CD14-positive monocyte (primary cell): ENCODE measurements around the gene R3HDM2. TPM values are rescaled to one million over a fixed set of nuclear protein-coding genes. Genes with fewer than 3 reads are reported as not detected.

ENCODE experiments used
- DNase-seq, 3 donors: peaks; one replicate each; pipeline ENCODE4 v3.0.0-alpha.2; 2011 to 2022
- H2AFZ ChIP-seq: 2 replicates; pipeline ENCODE4 v1.6.0; 2012; ENCODE audit warnings: mild to moderate bottlenecking, low read depth, low read length, inconsistent platforms; ENCODE audit not compliant: insufficient read depth, poor library complexity, severe bottlenecking
- H3K27ac ChIP-seq, 2 donors: 1 replicate in 1 of 2; 2 replicates in 1 of 2; pipeline ENCODE4 v1.5.1; 2012 to 2013; ENCODE audit warnings: low read length in 2 of 2, control low read depth in 1 of 2, inconsistent platforms in 1 of 2, low read depth in 1 of 2, mild to moderate bottlenecking in 1 of 2
- H3K27me3 ChIP-seq, 2 donors: one replicate each; pipeline versions ENCODE4 v1.6.0 to v1.6.1; 2011 to 2013; ENCODE audit warnings: low read length in 2 of 2; ENCODE audit not compliant: control insufficient read depth in 2 of 2, insufficient read depth in 2 of 2
- H3K36me3 ChIP-seq, 2 donors: replicated peaks in 1 of 2; 1 replicate in 1 of 2; 2 replicates in 1 of 2; pipeline versions ENCODE4 v1.5.1 to v1.6.1; 2012 to 2013; ENCODE audit warnings: low read length in 2 of 2, control low read depth in 1 of 2, inconsistent platforms in 1 of 2, mild to moderate bottlenecking in 1 of 2; ENCODE audit not compliant: insufficient read depth in 2 of 2, control insufficient read depth in 1 of 2
- H3K4me1 ChIP-seq, 2 donors: 1 replicate in 1 of 2; 2 replicates in 1 of 2; pipeline versions ENCODE4 v1.5.1 to v1.6.1; 2012 to 2013; ENCODE audit warnings: low read length in 2 of 2, control low read depth in 1 of 2, inconsistent platforms in 1 of 2, mild to moderate bottlenecking in 1 of 2, moderate library complexity in 1 of 2; ENCODE audit not compliant: insufficient read depth in 2 of 2, control insufficient read depth in 1 of 2
- H3K4me2 ChIP-seq: replicated peaks from 2 replicates; pipeline ENCODE3; 2012; ENCODE audit warnings: low read length, moderate library complexity, mild to moderate bottlenecking; ENCODE audit not compliant: poor library complexity, severe bottlenecking; ENCODE audit errors: extremely low read depth
- H3K4me3 ChIP-seq, 3 experiments: fragments of 200-600 bp in 1 of 3; sonication (generic) in 1 of 3; replicated peaks in 1 of 3; 1 replicate in 2 of 3; 2 replicates in 1 of 3; pipeline ENCODE4 v1.5.1; 2011 to 2013; ENCODE audit warnings: low read length in 3 of 3, mild to moderate bottlenecking in 3 of 3, control low read depth in 2 of 3, low read depth in 2 of 3, inconsistent platforms in 1 of 3, moderate library complexity in 1 of 3
- H3K79me2 ChIP-seq: 2 replicates; pipeline ENCODE4 v1.6.0; 2012; ENCODE audit warnings: mild to moderate bottlenecking, control low read depth, inconsistent platforms, low read length, moderate library complexity; ENCODE audit not compliant: insufficient read depth
- H3K9ac ChIP-seq: 2 replicates; pipeline ENCODE4 v1.6.0; 2017; ENCODE audit warnings: low read length, mild to moderate bottlenecking; ENCODE audit not compliant: insufficient read depth, poor library complexity, severe bottlenecking
- H3K9me3 ChIP-seq, 2 donors: replicated peaks in 1 of 2; 1 replicate in 1 of 2; 2 replicates in 1 of 2; pipeline versions ENCODE4 v1.5.1 to v1.6.1; 2012 to 2013; ENCODE audit warnings: low read length in 2 of 2, control low read depth in 1 of 2; ENCODE audit not compliant: control insufficient read depth in 1 of 2, insufficient read depth in 1 of 2
- H4K20me1 ChIP-seq: 2 replicates; pipeline ENCODE4 v1.6.0; 2012; ENCODE audit warnings: mild to moderate bottlenecking, low read length, control low read depth, moderate library complexity; ENCODE audit not compliant: insufficient read depth
- H3K27ac Mint-ChIP-seq, 7 donors: one replicate each; pipeline ENCODE4 v1.8.0; 2020; ENCODE audit warnings: mild to moderate bottlenecking in 7 of 7, mixed read lengths in 7 of 7, moderate library complexity in 6 of 7, inconsistent platforms in 2 of 7
- H3K27me3 Mint-ChIP-seq, 3 donors: one replicate each; pipeline ENCODE4 v1.8.0; 2021 to 2022; ENCODE audit warnings: low read depth in 3 of 3, mild to moderate bottlenecking in 3 of 3, mixed read lengths in 3 of 3, moderate library complexity in 3 of 3, inconsistent platforms in 1 of 3
- H3K36me3 Mint-ChIP-seq, 2 donors: one replicate each; pipeline ENCODE4 v1.8.0; 2020; ENCODE audit warnings: mixed read lengths in 2 of 2, inconsistent platforms in 1 of 2, mild to moderate bottlenecking in 1 of 2
- H3K4me1 Mint-ChIP-seq: one replicate; pipeline ENCODE4 v1.8.0; 2020; ENCODE audit warnings: mild to moderate bottlenecking, mixed read lengths
- H3K4me3 Mint-ChIP-seq, 2 donors: one replicate each; pipeline ENCODE4 v1.8.0; 2020; ENCODE audit warnings: mild to moderate bottlenecking in 2 of 2, mixed read lengths in 2 of 2, moderate library complexity in 1 of 2
- H3K9me3 Mint-ChIP-seq, 7 donors: one replicate each; pipeline ENCODE4 v1.8.0; 2020 to 2022; ENCODE audit warnings: mixed read lengths in 7 of 7, mild to moderate bottlenecking in 6 of 7, moderate library complexity in 6 of 7, inconsistent platforms in 2 of 7
- WGBS: methylation state at CpG from one replicate; pipeline ENCODE4 v1.1.5; 2013; ENCODE audit warnings: missing lambda C conversion rate; ENCODE audit not compliant: insufficient coverage; 5-methylcytosine and 5-hydroxymethylcytosine counted together
- intact Hi-C, 2 donors: fragments of 100-400 bp; cut with micrococcal nuclease; formaldehyde crosslinking; loops; one replicate each; pipeline versions ENCODE4 v1.15.0 to v1.15.1; 2023
- polyA plus RNA-seq, 3 donors: library from polyadenylated mRNA; depleted of rRNA in 1 of 3; unstranded in 2 of 3; stranded (reverse) in 1 of 3; fragments of 300-500 nt in 2 of 3; fragments of >200 nt in 1 of 3; fragmentation: Illumina TruSeq in 2 of 3; gene quantifications; 1 replicate in 2 of 3; 2 replicates in 1 of 3; pipeline ENCODE4 v1.2.3, GENCODE V29; 2012 to 2021
- TF ChIP-seq, protein P1 (sequence below): fragments of 200-600 bp; IDR thresholded peaks from one replicate; pipeline ENCODE4 v1.8.0; 2022; ENCODE audit warnings: antibody characterized with exemption, mild to moderate bottlenecking

The R3HDM2 gene
- polyA plus RNA-seq, 3 donors, result 4.2 to 69.4 (median 7.3) TPM

DNA sequence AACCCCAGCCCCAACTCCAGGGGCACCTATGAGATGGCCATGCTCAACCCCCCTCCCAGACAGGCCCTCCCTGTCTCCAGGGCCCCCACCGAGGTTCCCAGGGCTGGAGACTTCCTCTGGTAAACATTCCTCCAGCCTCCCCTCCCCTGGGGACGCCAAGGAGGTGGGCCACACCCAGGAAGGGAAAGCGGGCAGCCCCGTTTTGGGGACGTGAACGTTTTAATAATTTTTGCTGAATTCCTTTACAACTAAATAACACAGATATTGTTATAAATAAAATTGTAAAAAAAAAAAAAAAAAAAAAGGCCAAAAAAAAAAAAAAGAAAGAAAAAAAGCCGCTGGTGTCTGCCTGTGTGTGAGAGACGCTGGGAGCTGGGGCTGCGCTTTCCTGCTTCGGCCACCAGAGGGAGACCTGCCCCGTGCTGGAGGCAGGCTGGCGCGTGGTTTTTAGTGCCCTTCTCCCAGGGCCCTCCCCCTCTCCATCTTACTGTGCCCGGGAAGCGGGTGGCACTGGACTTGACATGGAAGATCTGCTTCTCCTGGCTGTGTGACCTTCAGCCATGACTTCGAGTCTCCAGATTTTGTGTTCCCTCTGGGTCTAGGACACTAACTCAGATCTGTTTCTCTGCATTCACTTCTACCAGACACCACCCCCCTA, 217.7 kb downstream of the R3HDM2 start:
- peak; percentile 74 to 77 (median 76) for DNase-seq
- intact Hi-C loops, result loop anchor here (1.0 to 5.0 kb wide), 2 partner anchors 26 to 34 kb away; no protein-coding TSS in a partner anchor
- peaks cover 47 to 52% of the 10 kb centered on the region in 2 donors for H3K36me3 ChIP-seq
- no peak overlapping the region for H3K9ac ChIP-seq
- H3K4me3 ChIP-seq, result no peak overlapping the region
- peaks cover 0 to 16% of the 10 kb centered on the region in 2 donors for H3K9me3 ChIP-seq
- peaks cover 80% of the 10 kb centered on the region for H4K20me1 ChIP-seq
- Mint-ChIP-seq H3K27me3 (peaks cover 42 to 49% (median 47%) of the 10 kb centered on the region in 3 donors), H3K27ac (peak overlapping the region in 1 of 7 donors; percentile 44), H3K4me1 (peaks cover 33% of the 10 kb centered on the region), H3K9me3 (peaks cover 0 to 19% (median 11%) of the 10 kb centered on the region in 7 donors), H3K4me3 (peak overlapping the region in 1 of 2 donors; percentile 84), H3K36me3 (peaks cover 53 to 58% of the 10 kb centered on the region in 2 donors)
- H3K79me2 ChIP-seq, result no peaks in the 10 kb centered on the region
- H3K4me1 ChIP-seq, result peaks cover 26 to 41% of the 10 kb centered on the region in 2 donors
- H3K27ac ChIP-seq, result no peak overlapping the region
- WGBS, result 5% methylated on average over 8 of the region's 16 CpGs
- no peak overlapping the region for H3K4me2 ChIP-seq
- H2AFZ ChIP-seq, result no peak overlapping the region
- TF ChIP-seq, protein P1, sequence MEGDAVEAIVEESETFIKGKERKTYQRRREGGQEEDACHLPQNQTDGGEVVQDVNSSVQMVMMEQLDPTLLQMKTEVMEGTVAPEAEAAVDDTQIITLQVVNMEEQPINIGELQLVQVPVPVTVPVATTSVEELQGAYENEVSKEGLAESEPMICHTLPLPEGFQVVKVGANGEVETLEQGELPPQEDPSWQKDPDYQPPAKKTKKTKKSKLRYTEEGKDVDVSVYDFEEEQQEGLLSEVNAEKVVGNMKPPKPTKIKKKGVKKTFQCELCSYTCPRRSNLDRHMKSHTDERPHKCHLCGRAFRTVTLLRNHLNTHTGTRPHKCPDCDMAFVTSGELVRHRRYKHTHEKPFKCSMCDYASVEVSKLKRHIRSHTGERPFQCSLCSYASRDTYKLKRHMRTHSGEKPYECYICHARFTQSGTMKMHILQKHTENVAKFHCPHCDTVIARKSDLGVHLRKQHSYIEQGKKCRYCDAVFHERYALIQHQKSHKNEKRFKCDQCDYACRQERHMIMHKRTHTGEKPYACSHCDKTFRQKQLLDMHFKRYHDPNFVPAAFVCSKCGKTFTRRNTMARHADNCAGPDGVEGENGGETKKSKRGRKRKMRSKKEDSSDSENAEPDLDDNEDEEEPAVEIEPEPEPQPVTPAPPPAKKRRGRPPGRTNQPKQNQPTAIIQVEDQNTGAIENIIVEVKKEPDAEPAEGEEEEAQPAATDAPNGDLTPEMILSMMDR, result peak; percentile 91
- H3K27me3 ChIP-seq, result peaks cover 38 to 45% of the 10 kb centered on the region in 2 donors

DNA sequence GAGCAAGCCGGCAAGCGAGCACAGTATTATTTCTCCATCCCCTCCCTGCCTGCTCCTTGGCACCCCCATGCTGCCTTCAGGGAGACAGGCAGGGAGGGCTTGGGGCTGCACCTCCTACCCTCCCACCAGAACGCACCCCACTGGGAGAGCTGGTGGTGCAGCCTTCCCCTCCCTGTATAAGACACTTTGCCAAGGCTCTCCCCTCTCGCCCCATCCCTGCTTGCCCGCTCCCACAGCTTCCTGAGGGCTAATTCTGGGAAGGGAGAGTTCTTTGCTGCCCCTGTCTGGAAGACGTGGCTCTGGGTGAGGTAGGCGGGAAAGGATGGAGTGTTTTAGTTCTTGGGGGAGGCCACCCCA, 218.2 kb downstream of the R3HDM2 start:
- Histone ChIP-seq H3K9ac (no peak overlapping the region), H3K36me3 (peaks cover 52 to 57% of the 10 kb centered on the region in 2 donors), H3K4me3 (no peak overlapping the region), H3K4me2 (no peak overlapping the region), H3K9me3 (peaks cover 0 to 12% of the 10 kb centered on the region in 2 donors), H2AFZ (no peak overlapping the region), H3K27me3 (peaks cover 35 to 40% of the 10 kb centered on the region in 2 donors), H3K79me2 (no peaks in the 10 kb centered on the region), H4K20me1 (peaks cover 85% of the 10 kb centered on the region), H3K4me1 (peaks cover 26 to 41% of the 10 kb centered on the region in 2 donors), H3K27ac (no peak overlapping the region)
- DNase-seq, result no peak
- peaks cover 37 to 44% (median 42%) of the 10 kb centered on the region in 3 donors for H3K27me3 Mint-ChIP-seq
- H3K27ac Mint-ChIP-seq, result no peak overlapping the region
- 100% methylated on average over 2 of the region's 7 CpGs for WGBS
- intact Hi-C loops, result loop anchor here (1.0 to 5.0 kb wide), 2 partner anchors 27 to 35 kb away; no protein-coding TSS in a partner anchor
- TF ChIP-seq, protein P1, result no peak
- peaks cover 0 to 19% (median 11%) of the 10 kb centered on the region in 7 donors for H3K9me3 Mint-ChIP-seq
- H3K4me3 Mint-ChIP-seq, result no peak overlapping the region
- H3K4me1 Mint-ChIP-seq, result peaks cover 33% of the 10 kb centered on the region
- peaks cover 58 to 62% of the 10 kb centered on the region in 2 donors for H3K36me3 Mint-ChIP-seq
